AG10803 (cell line): ENCODE results near the gene GSN.

Experiments
- DNase-seq: peaks from one replicate; pipeline ENCODE4 v3.0.0; 2010; ENCODE audit warnings: low read depth
- H3K4me3 ChIP-seq: 2 replicates; pipeline ENCODE4 v1.5.1; 2011; ENCODE audit warnings: mild to moderate bottlenecking, low read length, control low read depth
- TF ChIP-seq, protein P1 (sequence below): conservative IDR thresholded peaks from 2 replicates; pipeline ENCODE4 v1.5.1; 2011; ENCODE audit warnings: mild to moderate bottlenecking, low read length, control low read depth, inconsistent platforms

The GSN gene

DNA sequence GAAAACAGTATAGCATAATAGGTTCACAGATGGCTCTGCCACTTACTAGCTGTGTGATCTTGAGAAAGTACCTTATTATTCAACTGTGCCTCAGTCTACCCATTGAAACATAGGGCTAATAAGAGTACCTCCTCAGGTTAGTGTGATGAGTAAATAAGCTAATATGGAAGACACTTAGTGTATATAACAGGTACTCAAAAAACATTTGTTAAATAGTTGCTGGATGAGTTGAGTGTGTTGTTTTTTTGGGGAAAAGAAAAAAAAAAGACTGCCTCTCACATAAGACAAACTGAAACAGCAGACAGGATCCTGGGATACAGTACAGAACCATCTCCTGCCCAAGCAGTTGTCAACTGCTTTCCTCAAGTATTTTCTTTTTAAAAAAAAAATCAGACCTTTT lies 96.9 kb downstream of the GSN start:
- TF ChIP-seq, protein P1, sequence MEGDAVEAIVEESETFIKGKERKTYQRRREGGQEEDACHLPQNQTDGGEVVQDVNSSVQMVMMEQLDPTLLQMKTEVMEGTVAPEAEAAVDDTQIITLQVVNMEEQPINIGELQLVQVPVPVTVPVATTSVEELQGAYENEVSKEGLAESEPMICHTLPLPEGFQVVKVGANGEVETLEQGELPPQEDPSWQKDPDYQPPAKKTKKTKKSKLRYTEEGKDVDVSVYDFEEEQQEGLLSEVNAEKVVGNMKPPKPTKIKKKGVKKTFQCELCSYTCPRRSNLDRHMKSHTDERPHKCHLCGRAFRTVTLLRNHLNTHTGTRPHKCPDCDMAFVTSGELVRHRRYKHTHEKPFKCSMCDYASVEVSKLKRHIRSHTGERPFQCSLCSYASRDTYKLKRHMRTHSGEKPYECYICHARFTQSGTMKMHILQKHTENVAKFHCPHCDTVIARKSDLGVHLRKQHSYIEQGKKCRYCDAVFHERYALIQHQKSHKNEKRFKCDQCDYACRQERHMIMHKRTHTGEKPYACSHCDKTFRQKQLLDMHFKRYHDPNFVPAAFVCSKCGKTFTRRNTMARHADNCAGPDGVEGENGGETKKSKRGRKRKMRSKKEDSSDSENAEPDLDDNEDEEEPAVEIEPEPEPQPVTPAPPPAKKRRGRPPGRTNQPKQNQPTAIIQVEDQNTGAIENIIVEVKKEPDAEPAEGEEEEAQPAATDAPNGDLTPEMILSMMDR: no peak
- no peak for DNase-seq
- H3K4me3 ChIP-seq: no peak overlapping the region

DNA sequence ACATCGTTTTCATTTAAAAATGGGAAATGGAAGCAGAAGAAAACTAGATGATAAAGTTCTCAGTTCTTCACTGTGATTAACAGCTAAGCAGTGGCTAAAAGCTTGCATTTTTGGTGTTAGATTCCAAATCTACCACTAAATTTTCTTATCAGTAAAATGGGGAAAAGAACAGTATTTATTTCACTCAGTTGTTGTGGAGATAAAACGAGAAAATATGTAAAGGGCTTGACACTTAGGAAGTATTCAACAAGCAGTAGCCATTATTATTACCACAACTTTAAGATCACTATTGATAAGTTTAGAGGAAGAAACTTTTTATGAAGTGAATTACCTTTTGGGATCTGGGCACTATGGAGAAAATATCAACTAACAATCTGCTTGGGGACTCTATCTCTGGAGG lies 97.6 kb downstream of the GSN start:
- no peak overlapping the region for H3K4me3 ChIP-seq
- no peak for DNase-seq
- TF ChIP-seq, protein P1: no peak

DNA sequence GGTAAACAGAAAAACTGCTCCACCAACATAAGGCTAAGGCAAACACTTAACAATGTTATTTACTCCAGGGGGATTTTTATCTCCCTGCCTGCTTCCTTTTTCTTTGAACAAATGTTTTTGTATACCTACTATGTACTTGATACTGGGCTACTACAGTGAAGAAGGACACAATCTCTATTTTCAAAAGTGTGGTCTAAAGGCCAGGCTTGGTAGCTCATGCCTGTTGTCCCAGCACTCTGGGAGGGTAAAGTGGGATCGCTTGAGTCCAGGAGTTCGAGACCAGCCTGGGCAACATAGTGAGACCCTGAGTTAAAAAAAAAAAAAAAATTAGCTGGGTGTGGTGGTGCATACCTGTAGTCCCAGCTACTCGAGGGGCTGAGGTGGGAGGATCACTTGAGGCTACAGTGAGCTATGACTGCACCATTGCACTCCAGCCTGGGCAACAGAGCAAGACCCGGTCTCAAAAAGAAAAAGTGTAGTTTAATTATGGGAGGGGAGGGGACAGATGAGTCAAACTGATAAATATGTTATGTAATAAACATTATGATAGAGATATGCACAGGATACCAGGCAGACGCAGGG lies 98.7 kb downstream of the GSN start:
- H3K4me3 ChIP-seq: no peak overlapping the region
- no peak for DNase-seq
- TF ChIP-seq, protein P1: no peak

DNA sequence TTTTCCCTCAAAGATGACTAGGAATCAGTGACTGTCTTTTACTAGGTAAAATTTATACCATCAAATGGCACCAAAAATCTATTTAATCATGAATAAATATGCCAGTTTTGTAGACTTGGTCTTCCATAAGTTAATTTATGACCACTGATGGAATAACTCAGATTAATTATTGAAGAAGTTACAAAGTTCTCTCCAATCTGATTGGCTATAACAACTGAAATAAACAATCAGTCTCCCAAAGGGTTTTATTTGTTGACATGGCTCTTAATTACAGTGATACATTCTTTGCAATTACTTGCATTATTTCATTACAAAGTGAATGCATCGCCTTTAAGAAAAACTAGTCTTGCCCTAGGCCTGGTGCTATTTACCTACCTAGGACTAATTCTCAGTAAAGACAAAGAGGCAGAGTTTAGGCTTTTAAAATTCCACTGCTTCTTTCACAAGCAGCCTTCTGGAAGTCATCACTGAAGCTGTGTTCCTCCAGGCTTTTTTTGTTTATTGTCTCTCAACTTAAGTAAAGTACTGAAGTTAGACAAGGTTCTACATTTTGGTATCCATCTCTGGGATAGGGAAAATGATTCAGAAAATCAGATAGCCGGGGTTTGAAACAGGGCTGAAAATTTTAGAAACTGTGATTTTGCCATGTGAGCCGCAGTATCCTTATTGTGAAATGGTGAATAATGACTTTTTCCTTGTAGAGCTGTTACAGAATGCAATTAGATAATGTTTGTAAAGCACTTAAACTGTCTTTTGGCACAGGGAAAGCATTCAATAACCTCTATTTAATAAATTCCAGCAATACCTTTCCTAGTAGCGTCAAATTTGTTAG lies 99.6 kb downstream of the GSN start:
- peak; percentile 72 for DNase-seq
- TF ChIP-seq, protein P1: no peak
- peak overlapping the region; percentile 77 for H3K4me3 ChIP-seq

DNA sequence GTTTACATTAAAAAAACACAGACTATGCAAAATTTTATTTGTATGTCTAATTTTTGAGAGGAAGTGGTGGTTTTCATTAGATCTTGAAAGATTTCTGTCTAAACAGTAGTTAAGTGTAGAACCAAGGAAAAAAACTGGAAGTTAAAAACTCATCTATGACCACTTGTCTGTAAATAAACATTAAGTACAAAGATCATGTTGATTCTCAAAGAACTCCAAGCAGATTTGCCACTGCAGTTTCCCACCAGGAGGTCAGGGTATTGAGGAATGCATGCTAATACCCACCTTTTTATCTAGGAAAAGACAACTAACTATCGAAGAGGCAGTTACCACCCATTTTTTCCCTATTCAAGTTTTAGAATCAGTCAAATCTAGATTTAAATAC lies 100.2 kb downstream of the GSN start:
- DNase-seq: no peak
- TF ChIP-seq, protein P1: no peak
- H3K4me3 ChIP-seq: peak overlapping the region; percentile 77

DNA sequence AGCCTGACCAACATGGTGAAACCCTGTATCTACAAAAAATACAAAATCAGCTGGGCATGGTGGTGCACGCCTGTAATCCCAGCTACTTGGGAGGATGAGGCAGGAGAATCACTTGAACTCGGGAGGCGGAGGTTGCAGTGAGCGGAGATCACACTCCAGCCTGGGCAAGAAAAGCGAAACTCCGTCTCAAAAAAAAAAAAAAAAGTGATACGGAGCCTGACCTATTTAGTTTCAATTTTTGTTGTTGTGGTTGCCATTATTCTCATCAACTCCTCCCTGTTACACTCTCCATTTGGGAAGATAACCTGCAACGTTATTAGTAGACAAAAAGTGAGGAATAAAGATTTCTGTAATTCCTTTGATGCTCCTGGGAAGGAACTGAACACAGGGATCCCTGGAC lies 100.8 kb downstream of the GSN start:
- TF ChIP-seq, protein P1: no peak
- peak overlapping the region; percentile 77 for H3K4me3 ChIP-seq
- no peak for DNase-seq
